Natural killer cell (primary cell): ENCODE results near the gene ELK1. TPM values are rescaled to one million over a fixed set of nuclear protein-coding genes. Genes with fewer than 3 reads are reported as not detected.
A peak's percentile ranks its signal among the peaks of the same experiment; 100 is the strongest.

Experiments
- ATAC-seq, 3 donors: fragments of 150-1000 bp in 2 of 3; fragments of 200-7000 bp in 1 of 3; cut with Tn5 transposase; 1 replicate in 1 of 3; 2 replicates in 2 of 3; pipeline ENCODE4 v1.10.0; 2021; ENCODE audit warnings: mild to moderate bottlenecking in 2 of 3, moderate library complexity in 2 of 3
- DNase-seq, 2 donors: peaks; one replicate each; pipeline versions ENCODE4 v3.0.0 to v3.0.0-alpha.2; 2013 to 2021; ENCODE audit warnings: mixed read lengths in 1 of 2
- H3K27ac ChIP-seq: one replicate; pipeline ENCODE4 v1.5.1; 2013; ENCODE audit warnings: mild to moderate bottlenecking, low read length
- H3K27me3 ChIP-seq: one replicate; pipeline ENCODE4 v1.6.1; 2013; ENCODE audit warnings: low read length; ENCODE audit not compliant: control insufficient read depth, insufficient read depth
- H3K36me3 ChIP-seq: one replicate; pipeline ENCODE4 v1.6.1; 2013; ENCODE audit warnings: low read length; ENCODE audit not compliant: control insufficient read depth, insufficient read depth
- H3K4me1 ChIP-seq: one replicate; pipeline ENCODE4 v1.6.1; 2013; ENCODE audit warnings: low read length; ENCODE audit not compliant: control insufficient read depth, insufficient read depth
- H3K4me3 ChIP-seq: one replicate; pipeline ENCODE4 v1.5.1; 2013; ENCODE audit warnings: low read length
- H3K9me3 ChIP-seq: one replicate; pipeline ENCODE4 v1.6.1; 2013; ENCODE audit warnings: low read length; ENCODE audit not compliant: control insufficient read depth, insufficient read depth
- H3K27ac Mint-ChIP-seq, 2 donors: one replicate each; pipeline ENCODE4 v1.8.0; 2022; ENCODE audit warnings: mild to moderate bottlenecking in 2 of 2, mixed read lengths in 2 of 2, moderate library complexity in 1 of 2
- H3K27me3 Mint-ChIP-seq, 2 donors: one replicate each; pipeline ENCODE4 v1.8.0; 2022; ENCODE audit warnings: low read depth in 2 of 2, mixed read lengths in 2 of 2
- H3K36me3 Mint-ChIP-seq: one replicate; pipeline ENCODE4 v1.8.0; 2022; ENCODE audit warnings: mixed read lengths
- H3K4me1 Mint-ChIP-seq, 2 donors: one replicate each; pipeline ENCODE4 v1.8.0; 2022; ENCODE audit warnings: mixed read lengths in 2 of 2
- H3K4me3 Mint-ChIP-seq: one replicate; pipeline ENCODE4 v1.8.0; 2022; ENCODE audit warnings: mild to moderate bottlenecking, moderate library complexity, mixed read lengths
- H3K9me3 Mint-ChIP-seq, 2 donors: one replicate each; pipeline ENCODE4 v1.8.0; 2022; ENCODE audit warnings: mixed read lengths in 2 of 2
- CTCF ChIP-seq: fragments of 200-600 bp; IDR thresholded peaks from one replicate; pipeline ENCODE4 v1.8.0; 2022; ENCODE audit warnings: antibody characterized with exemption
- WGBS: methylation state at CpG from one replicate; pipeline ENCODE4 v1.1.7; 2013; ENCODE audit warnings: missing lambda C conversion rate; ENCODE audit not compliant: insufficient coverage; 5-methylcytosine and 5-hydroxymethylcytosine counted together
- intact Hi-C: fragments of 100-400 bp; cut with micrococcal nuclease; formaldehyde crosslinking; loops from one replicate; pipeline ENCODE4 v1.14.2; 2022
- total RNA-seq, 4 donors: library from RNA; stranded (reverse); fragments of 120-200 nt in 1 of 4; gene quantifications; one replicate each; pipeline versions ENCODE4 v1.2.3 to v1.2.4, GENCODE V29; 2013 to 2022

ELK1 gene
- total RNA-seq, 3 donors from 2014 or later (not counting 1 experiment from before 2014, with no cell fraction given): 14.1 to 15.2 (median 14.8) TPM

- H3K27me3 ChIP-seq: no peaks in the 10 kb centered on the region
- intact Hi-C loops: no loop called here
- peaks cover 10% of the 10 kb centered on the region for H3K36me3 Mint-ChIP-seq
- H3K27ac ChIP-seq: no peak overlapping the region
- H3K4me1 ChIP-seq: peaks cover 11% of the 10 kb centered on the region
- H3K4me3 ChIP-seq: no peak overlapping the region
- peak in 1 of 2 donors; percentile 35 for DNase-seq
- H3K4me1 Mint-ChIP-seq: peaks cover 7 to 20% of the 10 kb centered on the region in 2 donors
- peaks cover 2% of the 10 kb centered on the region for H3K9me3 ChIP-seq
- H3K27ac Mint-ChIP-seq: peak overlapping the region in 1 of 2 donors; percentile 44
- no peaks in the 10 kb centered on the region for H3K9me3 Mint-ChIP-seq
- peak in 2 of 3 donors; percentile 58 to 68 for ATAC-seq
- H3K36me3 ChIP-seq: peaks cover 17% of the 10 kb centered on the region
- H3K4me3 Mint-ChIP-seq: no peak overlapping the region
- 80% methylated on average over 12 of the region's 12 CpGs for WGBS
- H3K27me3 Mint-ChIP-seq: peaks cover 4 to 7% of the 10 kb centered on the region in 2 donors
- TF ChIP-seq CTCF: no peak
Observed at GRCh38 chrX:47644557-47645091, 5.7 kb downstream of the ELK1 start.

- Mint-ChIP-seq H3K9me3 (no peaks in the 10 kb centered on the region), H3K27me3 (peaks cover 5 to 7% of the 10 kb centered on the region in 2 donors), H3K4me3 (no peak overlapping the region), H3K36me3 (peaks cover 10% of the 10 kb centered on the region), H3K4me1 (peaks cover under 1 to 13% of the 10 kb centered on the region in 2 donors), H3K27ac (no peak overlapping the region)
- Histone ChIP-seq H3K4me3 (no peak overlapping the region), H3K4me1 (peaks cover 4% of the 10 kb centered on the region), H3K9me3 (peaks cover 3% of the 10 kb centered on the region), H3K27me3 (no peaks in the 10 kb centered on the region), H3K27ac (no peak overlapping the region), H3K36me3 (peaks cover 21% of the 10 kb centered on the region)
- DNase-seq (peak in 1 of 2 donors; percentile 45), ATAC-seq (peak in 1 of 3 donors; percentile 24)
- WGBS: 71% methylated on average over 2 of the region's 2 CpGs
- no peak for TF ChIP-seq CTCF
- intact Hi-C loops: no loop called here
Observed at GRCh38 chrX:47643926-47644325, 6.4 kb downstream of the ELK1 start.

GRCh38 chrX:47638816-47639215 is 11.5 kb downstream of the ELK1 start:
- no peak overlapping the region for H3K4me3 ChIP-seq
- peaks cover 10% of the 10 kb centered on the region for H3K36me3 Mint-ChIP-seq
- H3K4me1 Mint-ChIP-seq: peaks cover 0 to 6% of the 10 kb centered on the region in 2 donors
- intact Hi-C loops: no loop called here
- H3K27ac ChIP-seq: no peak overlapping the region
- H3K4me1 ChIP-seq: peaks cover 19% of the 10 kb centered on the region
- no peak overlapping the region for H3K27ac Mint-ChIP-seq
- WGBS: 96% methylated on average over 14 of the region's 14 CpGs
- ATAC-seq (no peak), DNase-seq (no peak)
- peaks cover 33% of the 10 kb centered on the region for H3K36me3 ChIP-seq
- H3K4me3 Mint-ChIP-seq: no peak overlapping the region
- H3K9me3 Mint-ChIP-seq: no peaks in the 10 kb centered on the region
- H3K27me3 Mint-ChIP-seq: peaks cover 7 to 16% of the 10 kb centered on the region in 2 donors
- H3K9me3 ChIP-seq: peaks cover 3% of the 10 kb centered on the region
- no peaks in the 10 kb centered on the region for H3K27me3 ChIP-seq
- TF ChIP-seq CTCF: no peak
